HG02588 (cell line): Measurements from ENCODE around the gene SPTBN4.
"Not testable (repeated sequence)": the region's sequence is repeated elsewhere in the genome, so short reads cannot be mapped to it uniquely, and the experiment has no call there.

Source experiments
- ATAC-seq: cut with Tn5 transposase; IDR thresholded peaks from one replicate; pipeline ENCODE4 v1.9.1; 2021; ENCODE audit warnings: mild to moderate bottlenecking, moderate library complexity; ENCODE audit not compliant: unreplicated experiment

Gene SPTBN4

DNA sequence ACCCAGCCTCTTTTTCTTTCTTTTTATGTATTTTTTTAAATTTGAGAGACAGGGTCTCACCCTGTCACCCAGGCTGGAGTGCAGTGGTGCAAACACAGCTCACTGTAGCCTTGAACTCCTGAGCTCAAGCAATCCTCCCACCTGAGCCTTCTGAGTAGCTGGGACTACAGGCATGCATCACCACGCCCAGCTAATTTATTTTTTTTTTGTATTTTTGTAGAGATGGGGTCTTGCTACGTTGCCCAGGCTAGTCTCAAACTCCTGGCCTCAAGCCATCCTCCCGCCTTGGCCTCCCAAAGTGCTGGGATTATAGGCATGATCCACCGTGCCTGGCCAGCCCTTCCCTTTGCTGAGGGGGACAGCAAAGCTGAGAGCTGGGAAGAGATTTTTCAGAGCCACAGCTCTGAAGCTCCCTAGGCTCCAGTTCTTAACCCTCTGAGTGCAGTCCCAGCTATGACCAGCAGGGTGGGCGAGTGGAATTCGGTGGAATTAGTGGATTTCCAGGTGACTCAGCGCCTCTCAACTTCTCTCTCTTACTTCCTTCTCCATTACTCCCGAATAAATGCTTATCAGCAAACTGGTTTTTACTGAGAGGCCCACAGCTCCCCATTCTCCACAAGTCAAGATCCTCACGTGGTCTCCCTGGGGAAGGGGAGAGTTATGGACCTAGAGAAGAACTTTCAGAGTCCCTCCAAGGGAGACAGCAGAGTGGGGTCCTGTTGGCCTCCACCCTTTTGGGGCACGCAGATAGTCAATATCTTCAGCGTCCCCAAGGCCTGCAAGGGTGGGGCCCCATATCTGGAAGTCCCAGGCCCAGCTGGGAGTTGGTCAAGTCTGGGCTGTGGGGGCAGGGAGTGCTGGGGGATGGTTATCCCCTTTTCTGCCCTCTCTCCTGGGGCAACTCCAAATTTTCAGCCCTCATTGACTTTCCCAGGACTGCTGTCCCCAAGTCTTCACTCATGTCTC is 2.5 kb upstream of the SPTBN4 start:
- no peak for ATAC-seq

DNA sequence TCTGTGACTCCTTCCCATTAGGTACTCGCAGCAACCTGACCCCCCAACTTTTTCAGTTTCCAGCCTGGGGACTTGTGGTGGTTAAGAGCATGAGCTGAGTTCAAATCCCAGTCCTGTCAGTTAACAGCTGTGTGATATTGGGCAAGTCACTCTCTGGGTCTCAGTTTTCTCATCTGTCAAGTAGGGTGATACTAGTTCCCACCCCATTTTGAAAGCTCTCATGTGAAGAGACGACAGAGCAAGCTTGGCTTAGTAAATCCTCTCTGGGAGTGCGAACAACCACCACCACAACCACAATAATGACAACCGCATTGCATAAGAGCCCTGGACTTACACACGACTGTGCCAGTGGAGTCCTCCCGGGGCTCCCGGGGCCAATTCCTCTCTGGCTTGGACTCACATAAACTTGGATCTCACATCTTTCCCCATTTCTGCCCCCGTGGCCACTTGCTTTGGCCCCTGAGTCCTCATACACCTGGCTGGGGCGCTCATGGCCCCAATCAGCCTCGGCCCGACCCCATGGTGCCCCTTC is 1.7 kb upstream of the SPTBN4 start:
- ATAC-seq = no peak

GRCh38 chr19:40465557-40466218 is 1.1 kb upstream of the SPTBN4 start, which contains the start of gene BLVRB:
Gene BLVRB, minus strand, starts transcription at chr19:40465745. Its CDS starts 57 bp downstream, at chr19:40465688.
- ATAC-seq = peak; percentile 85

DNA sequence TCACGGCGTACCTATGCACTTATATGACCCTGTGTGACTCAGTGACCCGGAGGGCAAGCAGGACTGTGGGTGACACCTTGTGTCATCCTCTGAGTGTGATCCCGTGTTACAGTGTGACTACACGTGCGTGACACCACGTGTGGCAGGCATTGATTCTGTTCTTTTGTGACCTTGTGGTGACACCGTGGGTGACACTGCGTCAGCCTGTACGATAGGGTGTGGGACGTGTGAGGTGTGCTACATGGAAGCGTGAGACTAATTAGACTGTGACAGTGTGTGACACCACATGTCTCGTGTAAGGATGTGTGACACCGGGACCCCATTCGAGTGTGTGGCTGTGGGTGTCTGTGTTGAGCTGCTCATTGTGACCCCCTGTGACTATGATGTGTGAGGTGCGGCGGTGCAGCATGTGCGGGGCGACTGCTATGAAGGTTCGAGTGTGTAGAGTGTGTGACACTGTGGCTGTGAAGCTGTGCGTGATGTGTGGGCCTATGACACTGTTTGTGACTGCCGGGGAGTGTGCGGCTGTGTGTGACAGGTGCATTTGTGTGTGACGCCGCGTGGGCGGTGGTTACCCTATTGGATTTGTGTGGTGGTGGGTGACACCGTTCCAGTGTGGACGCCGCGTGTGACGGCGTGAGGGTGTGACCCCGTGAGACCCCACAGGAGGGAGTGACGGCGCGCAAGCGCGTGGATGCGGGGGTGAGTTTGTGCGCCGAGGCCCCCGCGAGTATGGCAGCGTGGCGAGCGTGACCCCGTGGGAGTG is 399 bp upstream of the SPTBN4 start:
- ATAC-seq = no peak

DNA sequence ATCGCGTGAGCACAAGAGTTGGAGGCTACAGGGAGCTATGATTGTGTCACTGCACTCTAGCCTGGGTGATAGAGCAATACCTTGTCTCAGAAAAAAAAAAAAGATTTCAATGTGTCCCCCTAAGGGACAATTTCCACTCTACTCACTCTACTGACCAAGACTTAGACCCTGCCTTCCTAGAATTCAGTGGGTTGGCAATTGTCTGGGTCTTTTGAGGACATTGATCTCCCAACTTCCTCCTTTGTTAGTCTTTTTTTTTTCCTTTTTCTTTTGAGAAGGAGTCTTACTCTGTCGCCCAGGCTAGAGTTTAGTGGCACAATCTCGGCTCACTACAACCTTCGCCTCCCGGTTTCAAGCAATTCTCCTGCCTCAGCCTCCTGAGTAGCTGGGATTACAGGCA is 2.2 kb downstream of the SPTBN4 start:
- no peak for ATAC-seq

- no peak for ATAC-seq
Measured at GRCh38 chr19:40471111-40471510, 4.3 kb downstream of the SPTBN4 start.

DNA sequence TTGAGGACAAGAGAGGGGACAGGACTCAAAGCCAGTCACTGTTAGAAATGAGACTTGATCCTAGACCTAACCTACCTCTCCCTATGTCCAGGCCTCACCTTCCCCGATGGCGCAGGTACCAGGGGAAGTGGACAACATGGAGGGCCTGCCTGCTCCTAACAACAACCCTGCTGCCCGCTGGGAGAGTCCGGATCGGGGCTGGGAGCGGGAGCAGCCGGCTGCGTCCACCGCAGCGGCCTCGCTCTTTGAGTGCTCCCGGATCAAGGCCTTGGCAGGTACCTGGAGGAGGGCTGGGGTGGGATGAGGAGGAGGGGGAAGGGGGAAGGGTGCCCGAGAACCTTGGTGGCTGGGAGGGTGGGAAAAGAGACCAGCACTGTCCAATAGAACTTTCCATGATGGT is 5.7 kb downstream of the SPTBN4 start:
- no peak for ATAC-seq

DNA sequence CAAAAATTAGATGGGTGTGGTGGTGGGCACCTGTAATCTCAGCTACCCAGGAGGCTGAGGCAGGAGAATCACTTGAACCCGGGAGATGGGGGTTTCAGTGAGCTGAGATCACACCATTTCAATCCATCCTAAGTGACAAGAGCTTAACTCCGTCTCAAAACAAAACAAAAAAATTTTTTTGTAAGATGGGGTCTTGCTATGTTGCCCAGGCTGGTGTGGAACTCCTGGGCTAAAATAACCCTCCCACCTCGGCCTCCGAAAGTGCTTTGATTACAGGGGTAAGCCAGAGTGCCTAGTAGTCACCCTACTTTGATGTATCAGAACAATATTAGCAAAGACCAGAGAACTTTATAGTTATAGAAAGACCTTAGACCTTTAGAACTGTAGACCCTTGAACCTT is 7.9 kb downstream of the SPTBN4 start:
- ATAC-seq = no peak

DNA sequence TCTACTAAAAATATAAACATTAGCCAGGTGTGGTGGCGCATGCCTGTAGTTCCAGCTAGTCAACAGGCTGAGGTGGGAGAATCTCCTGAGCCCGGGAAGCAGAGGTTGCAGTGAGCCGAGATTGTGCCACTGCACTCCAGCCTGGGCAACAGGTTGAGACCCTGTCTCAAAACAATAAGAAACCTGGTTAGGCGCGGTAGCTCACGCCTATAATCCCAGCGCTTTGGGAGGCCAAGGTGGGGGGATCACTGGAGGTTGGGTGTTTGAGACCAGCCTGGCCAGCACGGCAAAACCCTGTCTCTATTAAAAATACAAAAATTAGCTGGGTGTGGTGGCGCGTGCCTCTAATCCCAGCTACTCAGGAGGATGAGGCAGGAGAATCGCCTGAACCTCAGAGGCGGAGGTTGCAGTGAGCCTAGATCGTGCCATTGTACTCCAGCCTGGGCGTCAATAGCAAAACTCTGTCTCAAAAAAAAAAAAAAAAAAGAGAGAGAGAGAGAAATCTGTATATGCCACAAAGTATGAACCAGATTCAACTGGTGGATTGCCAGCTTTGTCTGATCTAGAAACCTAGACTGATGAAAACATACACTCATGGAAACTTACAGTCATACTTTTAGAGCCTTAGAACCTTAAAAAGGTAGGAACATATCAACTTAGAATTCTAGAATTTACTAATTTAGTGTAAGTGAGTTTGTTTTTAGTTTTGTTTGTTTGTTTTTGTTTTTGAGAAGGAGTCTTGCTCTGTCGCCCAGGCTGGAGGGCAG is 9.3 kb downstream of the SPTBN4 start:
- ATAC-seq = not testable (repeated sequence)

- no peak for ATAC-seq
Measured at GRCh38 chr19:40486017-40486416, 19.2 kb downstream of the SPTBN4 start.

GRCh38 chr19:40489882-40490230 is 23.1 kb downstream of the SPTBN4 start:
- ATAC-seq = no peak

DNA sequence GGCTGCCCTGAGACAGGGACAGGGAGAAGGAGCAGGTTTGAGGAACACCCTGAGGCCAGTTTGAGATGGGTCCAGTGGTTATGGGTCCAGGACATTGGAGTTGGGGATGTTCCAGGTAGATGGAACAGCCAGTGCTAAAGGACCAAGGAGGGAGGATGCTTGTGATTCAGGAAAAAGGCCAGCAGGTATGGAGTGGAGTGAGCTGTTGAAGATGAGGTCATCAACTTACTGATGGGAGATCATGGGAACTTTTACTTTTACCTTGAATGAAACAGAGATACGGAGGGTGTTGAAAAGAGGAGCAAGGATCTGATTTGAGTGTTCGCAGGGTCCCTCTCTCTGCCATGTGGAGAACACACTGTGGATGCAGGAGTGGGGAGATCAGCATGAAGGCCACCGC is 25.5 kb downstream of the SPTBN4 start:
- ATAC-seq = no peak

GRCh38 chr19:40493778-40494177 is 27.0 kb downstream of the SPTBN4 start:
- no peak for ATAC-seq

DNA sequence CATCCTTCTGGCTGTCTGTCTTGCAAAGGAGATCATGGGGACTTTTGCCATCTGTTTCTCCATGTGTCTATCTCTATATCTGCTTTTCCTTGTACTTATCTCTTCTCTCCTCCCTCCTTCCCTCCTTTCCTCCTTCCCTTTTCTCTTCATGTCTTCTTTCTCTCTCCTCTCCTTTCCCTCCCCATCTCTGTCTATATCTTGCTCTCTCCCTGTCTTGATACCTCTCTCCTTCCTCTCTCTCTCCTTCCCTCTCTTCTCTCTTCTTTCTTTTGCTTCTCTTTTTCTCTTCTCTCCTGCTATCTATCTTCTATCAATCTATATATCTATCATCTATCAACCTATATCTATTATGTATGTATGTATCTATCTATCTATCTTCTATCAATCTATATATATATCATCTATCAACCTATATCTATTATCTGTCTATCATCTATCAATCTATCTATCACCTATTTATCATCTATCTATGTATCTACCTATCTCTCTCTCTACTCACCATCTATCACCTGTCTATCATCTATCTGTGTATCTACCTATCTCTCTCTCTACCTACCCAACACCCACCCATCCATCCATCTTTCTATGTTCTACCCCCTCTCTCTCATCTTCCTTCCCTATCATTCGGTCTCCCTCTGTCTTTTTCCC is 27.5 kb downstream of the SPTBN4 start:
- no peak for ATAC-seq

DNA sequence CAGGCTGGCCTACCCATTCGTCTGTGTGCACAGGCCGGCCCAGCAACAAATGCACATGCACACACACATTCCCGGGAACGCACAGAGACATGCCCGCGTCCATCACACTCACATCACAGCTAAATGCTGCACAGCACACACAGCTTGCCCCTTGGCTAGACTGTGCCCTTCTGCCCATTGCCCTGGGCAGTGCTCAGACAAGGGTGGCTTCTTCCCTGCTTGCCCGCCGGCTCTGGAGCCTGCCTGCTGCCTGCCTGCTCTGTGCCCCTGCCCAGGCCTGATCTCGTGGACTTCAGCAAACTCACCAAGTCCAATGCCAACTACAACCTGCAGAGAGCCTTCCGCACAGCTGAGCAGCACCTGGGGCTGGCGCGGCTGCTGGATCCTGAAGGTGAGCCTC is 30.4 kb downstream of the SPTBN4 start:
- ATAC-seq = no peak

GRCh38 chr19:40499320-40499719 is 32.5 kb downstream of the SPTBN4 start:
- ATAC-seq = no peak

DNA sequence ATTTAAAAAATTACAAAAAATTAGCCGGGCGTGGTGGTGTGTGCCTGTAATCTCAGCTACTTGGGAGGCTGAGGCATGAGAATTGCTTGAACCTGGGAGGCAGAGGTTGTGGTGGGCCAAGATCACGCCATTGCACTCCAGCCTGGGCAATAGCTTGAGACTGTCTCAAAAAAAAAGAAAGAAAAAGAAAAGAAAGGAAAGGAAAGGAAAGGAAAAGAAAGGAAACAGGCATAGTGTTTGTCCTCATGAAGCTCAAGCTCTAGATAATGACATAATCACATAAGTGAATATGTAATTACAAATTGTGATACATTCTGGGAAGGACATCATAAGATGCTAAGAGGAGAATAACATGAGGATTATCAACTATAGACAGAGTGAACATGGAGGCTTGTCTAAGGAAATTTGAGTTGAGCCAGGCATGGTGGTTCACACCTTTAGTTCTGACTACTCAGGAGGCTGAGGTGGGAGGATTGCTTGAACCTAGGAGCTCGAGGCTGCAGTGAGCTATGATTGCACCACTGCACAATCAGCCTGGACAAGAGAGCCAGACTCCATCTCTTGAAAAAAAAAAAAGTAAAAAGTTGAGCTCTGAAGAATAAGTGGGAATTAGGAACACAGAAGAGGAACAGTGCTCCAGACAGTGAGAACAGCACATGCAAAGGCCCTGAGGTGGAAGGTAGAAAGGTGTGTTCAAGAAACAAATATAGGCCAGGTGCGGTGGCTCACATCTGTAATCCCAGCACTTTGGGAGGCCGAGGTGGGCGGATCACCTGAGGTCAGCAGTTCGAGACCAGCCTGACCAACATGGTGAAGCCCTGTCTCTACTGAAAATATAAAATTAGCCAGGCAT is 34.1 kb downstream of the SPTBN4 start:
- not testable (repeated sequence) for ATAC-seq

- ATAC-seq = no peak
Measured at GRCh38 chr19:40501599-40501998, 34.8 kb downstream of the SPTBN4 start.

DNA sequence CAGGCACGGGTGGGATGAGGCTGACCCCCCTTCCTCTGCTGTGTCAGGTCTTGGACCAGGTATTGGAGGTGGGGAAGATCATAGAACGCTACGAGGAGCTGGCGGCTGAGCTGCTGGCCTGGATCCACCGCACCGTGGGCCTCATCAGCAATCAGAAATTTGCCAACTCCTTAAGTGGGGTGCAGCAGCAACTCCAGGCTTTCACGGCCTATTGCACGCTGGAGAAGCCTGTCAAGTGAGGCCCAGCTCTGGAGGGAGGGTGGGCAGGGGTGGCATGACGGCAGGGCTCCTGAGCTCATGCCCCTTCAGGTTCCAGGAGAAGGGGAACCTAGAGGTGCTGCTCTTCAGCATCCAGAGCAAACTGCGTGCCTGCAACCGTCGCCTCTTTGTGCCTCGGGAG is 35.3 kb downstream of the SPTBN4 start:
- ATAC-seq = no peak
